ENCODE results near the gene CDPF1. TPM values are rescaled to one million over a fixed set of nuclear protein-coding genes. Genes with fewer than 3 reads are reported as not detected.

The CDPF1 gene
- total RNA-seq, 2 experiments from 2014 or later: 9.6 to 11.8 TPM

DNA sequence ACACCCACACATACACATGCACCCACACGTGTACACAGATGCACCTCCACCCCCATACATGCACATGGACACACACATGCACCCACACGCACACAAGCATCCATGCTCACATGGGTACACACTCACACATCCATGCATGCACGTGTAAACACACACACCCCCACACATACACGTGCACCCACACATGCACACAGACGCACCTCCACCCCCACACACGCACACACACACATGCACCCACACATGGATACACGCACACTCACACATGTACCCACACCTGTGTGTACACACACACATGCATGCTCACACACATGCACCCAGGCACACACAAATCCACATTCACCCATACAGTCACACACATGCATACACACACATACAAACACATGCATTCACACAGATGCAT is 24.5 kb downstream of the CDPF1 start:
- CTCF ChIA-PET: no interaction called here
- POLR2A ChIA-PET: no interaction called here
- H3K4me1 Mint-ChIP-seq: peaks cover 6% of the 10 kb centered on the region
- no peak overlapping the region for H3K4me3 Mint-ChIP-seq
- H3K27ac Mint-ChIP-seq: no peak overlapping the region
- H3K9me3 Mint-ChIP-seq: no peaks in the 10 kb centered on the region
- H3K36me3 Mint-ChIP-seq (ENCODE audit: low read depth): peaks cover 15% of the 10 kb centered on the region
- no peaks in the 10 kb centered on the region for H3K27me3 Mint-ChIP-seq
- DNase-seq: no peak

GRCh38 chr22:46224898-46225290 is 25.2 kb downstream of the CDPF1 start:
- CTCF ChIA-PET: no interaction called here

GRCh38 chr22:46224044-46224897 is 25.8 kb downstream of the CDPF1 start:
- Mint-ChIP-seq H3K4me1 (peaks cover 15% of the 10 kb centered on the region), H3K27ac (no peak overlapping the region), H3K9me3 (no peaks in the 10 kb centered on the region), H3K27me3 (no peaks in the 10 kb centered on the region), H3K36me3 (ENCODE audit: low read depth) (peaks cover 25% of the 10 kb centered on the region), H3K4me3 (no peak overlapping the region)
- CTCF ChIA-PET: no interaction called here
- POLR2A ChIA-PET: no interaction called here
- no peak for DNase-seq

More at GRCh38 chr22:46224898-46225290, 25.2 kb downstream of the CDPF1 start:
- DNase-seq: no peak
- H3K27me3 Mint-ChIP-seq: no peaks in the 10 kb centered on the region
- no peak overlapping the region for H3K27ac Mint-ChIP-seq
- H3K36me3 Mint-ChIP-seq (ENCODE audit: low read depth): peaks cover 19% of the 10 kb centered on the region
- no peak overlapping the region for H3K4me3 Mint-ChIP-seq
- H3K4me1 Mint-ChIP-seq: peaks cover 9% of the 10 kb centered on the region
- H3K9me3 Mint-ChIP-seq: no peaks in the 10 kb centered on the region
- POLR2A ChIA-PET: no interaction called here

- Mint-ChIP-seq H3K27ac (no peak overlapping the region), H3K9me3 (no peaks in the 10 kb centered on the region), H3K4me3 (no peak overlapping the region), H3K4me1 (peaks cover 17% of the 10 kb centered on the region), H3K36me3 (ENCODE audit: low read depth) (peaks cover 32% of the 10 kb centered on the region), H3K27me3 (no peaks in the 10 kb centered on the region)
- DNase-seq: no peak
- POLR2A ChIA-PET: interaction anchor here (0.7 kb wide), 1 partner anchor 163 kb away, joined by 3 read pairs; no protein-coding TSS in a partner anchor
- CTCF ChIA-PET: interaction anchor here (0.6 kb wide), 1 partner anchor 588 kb away, joined by 3 read pairs; no protein-coding TSS in a partner anchor
These were observed 29.2 kb downstream of the CDPF1 start for GRCh38 chr22:46220921-46221320.

- no peak overlapping the region for H3K27ac Mint-ChIP-seq
- H3K9me3 Mint-ChIP-seq: no peaks in the 10 kb centered on the region
- no peak overlapping the region for H3K4me3 Mint-ChIP-seq
- H3K4me1 Mint-ChIP-seq: peaks cover 17% of the 10 kb centered on the region
- CTCF ChIA-PET: no interaction called here
- no peaks in the 10 kb centered on the region for H3K27me3 Mint-ChIP-seq
- POLR2A ChIA-PET: no interaction called here
- H3K36me3 Mint-ChIP-seq (ENCODE audit: low read depth): peaks cover 35% of the 10 kb centered on the region
- no peak for DNase-seq
These were observed 30.5 kb downstream of the CDPF1 start for GRCh38 chr22:46219636-46220035.

DNA sequence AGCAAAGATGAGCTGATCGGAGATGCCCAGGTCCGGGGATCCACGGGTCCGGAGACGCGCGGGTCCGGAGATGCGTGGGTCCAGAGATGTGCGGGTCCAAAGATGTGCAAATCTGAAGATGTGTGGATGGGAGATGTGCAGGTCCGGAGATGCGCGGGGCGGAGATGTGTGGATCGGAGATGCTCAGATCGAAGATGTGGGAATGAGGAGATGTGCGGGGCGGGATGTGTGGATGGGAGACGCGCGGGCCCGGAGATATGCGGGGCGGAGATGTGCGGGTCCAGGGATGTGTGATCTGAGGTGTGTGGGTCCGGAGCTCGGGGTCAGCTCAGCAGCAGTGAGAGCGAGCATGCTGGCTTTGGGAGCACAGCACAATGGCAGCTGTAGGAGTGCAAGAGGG is 35.5 kb downstream of the CDPF1 start:
- H3K27me3 Mint-ChIP-seq: no peaks in the 10 kb centered on the region
- peaks cover 18% of the 10 kb centered on the region for H3K9me3 Mint-ChIP-seq
- peaks cover 57% of the 10 kb centered on the region for H3K36me3 Mint-ChIP-seq (ENCODE audit: low read depth)
- H3K4me3 Mint-ChIP-seq: no peak overlapping the region
- CTCF ChIA-PET: no interaction called here
- POLR2A ChIA-PET: no interaction called here
- DNase-seq: no peak
- no peak overlapping the region for H3K27ac Mint-ChIP-seq
- peaks cover 11% of the 10 kb centered on the region for H3K4me1 Mint-ChIP-seq

GRCh38 chr22:46214149-46214548 is 35.9 kb downstream of the CDPF1 start:
- Mint-ChIP-seq H3K4me1 (peaks cover 7% of the 10 kb centered on the region), H3K4me3 (no peak overlapping the region), H3K27me3 (no peaks in the 10 kb centered on the region), H3K27ac (no peak overlapping the region), H3K36me3 (ENCODE audit: low read depth) (peaks cover 57% of the 10 kb centered on the region), H3K9me3 (peaks cover 23% of the 10 kb centered on the region)
- DNase-seq: no peak
- CTCF ChIA-PET: no interaction called here
- POLR2A ChIA-PET: no interaction called here

- POLR2A ChIA-PET: no interaction called here
- Mint-ChIP-seq H3K9me3 (peaks cover 30% of the 10 kb centered on the region), H3K27me3 (no peaks in the 10 kb centered on the region), H3K4me1 (peaks cover 7% of the 10 kb centered on the region), H3K4me3 (no peak overlapping the region), H3K27ac (no peak overlapping the region), H3K36me3 (ENCODE audit: low read depth) (peaks cover 59% of the 10 kb centered on the region)
- no peak for DNase-seq
- CTCF ChIA-PET: interaction anchor here (0.6 to 0.7 kb wide), 2 partner anchors 28 to 51 kb away, joined by 3 read pairs; no protein-coding TSS in a partner anchor
These were observed 37.0 kb downstream of the CDPF1 start for GRCh38 chr22:46213052-46213451.

DNA sequence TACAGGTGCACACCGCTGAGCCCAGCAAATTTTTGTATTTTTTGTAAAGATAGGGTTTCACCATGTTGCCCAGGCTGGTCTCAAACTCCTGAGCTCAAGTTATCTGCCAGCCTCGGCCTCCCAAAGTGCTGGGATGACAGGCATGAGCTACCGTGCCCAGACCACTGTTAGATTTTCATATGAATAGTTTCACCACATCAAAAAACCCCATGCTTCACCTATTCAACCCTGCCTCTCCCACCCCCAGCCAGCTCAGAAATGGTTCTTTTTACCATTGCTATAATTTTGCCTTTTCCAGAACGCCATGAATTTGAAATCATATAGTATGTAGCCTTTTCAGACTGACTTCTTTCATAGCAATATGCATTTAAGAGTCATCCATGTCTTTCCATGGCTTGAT is 37.9 kb downstream of the CDPF1 start:
- ChIA-PET CTCF (interaction anchor here (0.6 kb wide), 1 partner anchor 25 kb away, joined by 3 read pairs; no protein-coding TSS in a partner anchor), POLR2A (no interaction called here)
- H3K4me1 Mint-ChIP-seq: peaks cover 7% of the 10 kb centered on the region
- H3K9me3 Mint-ChIP-seq: peaks cover 30% of the 10 kb centered on the region
- H3K27me3 Mint-ChIP-seq: no peaks in the 10 kb centered on the region
- no peak for DNase-seq
- peaks cover 58% of the 10 kb centered on the region for H3K36me3 Mint-ChIP-seq (ENCODE audit: low read depth)
- no peak overlapping the region for H3K27ac Mint-ChIP-seq
- H3K4me3 Mint-ChIP-seq: no peak overlapping the region

- CTCF ChIA-PET: no interaction called here
These were observed 40.8 kb downstream of the CDPF1 start for GRCh38 chr22:46209262-46209661.

GRCh38 chr22:46203601-46203980 is 46.5 kb downstream of the CDPF1 start:
- no peak for DNase-seq
- ChIA-PET CTCF (no interaction called here), POLR2A (no interaction called here)
- peaks cover 1% of the 10 kb centered on the region for H3K9me3 Mint-ChIP-seq
- no peak overlapping the region for H3K27ac Mint-ChIP-seq
- no peaks in the 10 kb centered on the region for H3K27me3 Mint-ChIP-seq
- no peak overlapping the region for H3K4me3 Mint-ChIP-seq
- H3K36me3 Mint-ChIP-seq (ENCODE audit: low read depth): peaks cover 5% of the 10 kb centered on the region
- no peaks in the 10 kb centered on the region for H3K4me1 Mint-ChIP-seq

More at GRCh38 chr22:46209262-46209661, 40.8 kb downstream of the CDPF1 start:
- peaks cover 53% of the 10 kb centered on the region for H3K36me3 Mint-ChIP-seq (ENCODE audit: low read depth)
- H3K27me3 Mint-ChIP-seq: no peaks in the 10 kb centered on the region
- H3K9me3 Mint-ChIP-seq: peaks cover 30% of the 10 kb centered on the region
- peaks cover 7% of the 10 kb centered on the region for H3K4me1 Mint-ChIP-seq
- H3K4me3 Mint-ChIP-seq: no peak overlapping the region
- H3K27ac Mint-ChIP-seq: no peak overlapping the region
- POLR2A ChIA-PET: no interaction called here
- no peak for DNase-seq

DNA sequence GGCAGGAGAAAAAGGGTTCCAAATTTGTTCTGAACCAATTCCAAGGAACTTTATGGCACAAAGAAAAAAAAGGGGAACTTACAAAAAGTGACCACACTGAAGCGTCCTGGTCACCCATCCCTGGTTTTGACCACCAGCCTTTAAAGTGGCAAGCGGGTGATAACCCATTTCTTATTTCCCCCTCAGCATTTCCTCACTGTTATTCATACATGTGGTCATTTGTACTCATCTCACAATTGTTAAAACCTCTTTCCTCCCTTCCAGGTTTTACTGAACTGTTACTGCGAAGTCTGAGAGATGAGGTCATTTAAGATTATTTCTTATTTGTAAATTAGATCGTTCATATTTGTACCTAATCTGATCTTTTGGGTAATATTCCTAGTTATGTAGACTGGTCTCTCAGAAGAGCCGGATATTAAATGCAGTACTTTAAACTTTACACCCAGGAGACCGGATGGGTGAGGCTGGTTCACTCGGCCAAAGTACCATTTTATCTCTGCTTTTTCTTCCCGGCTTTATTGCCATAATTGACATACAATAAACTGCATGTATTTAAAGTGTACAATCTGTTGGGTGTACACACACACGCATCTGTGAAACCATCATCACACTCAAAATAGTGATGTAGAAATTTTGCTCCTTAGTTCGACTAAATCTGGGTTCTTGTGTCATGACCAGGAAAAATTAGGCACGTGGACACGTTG is 47.0 kb downstream of the CDPF1 start:
- no peak overlapping the region for H3K27ac Mint-ChIP-seq
- ChIA-PET CTCF (no interaction called here), POLR2A (no interaction called here)
- H3K4me1 Mint-ChIP-seq: no peaks in the 10 kb centered on the region
- no peak overlapping the region for H3K4me3 Mint-ChIP-seq
- H3K9me3 Mint-ChIP-seq: no peaks in the 10 kb centered on the region
- no peak for DNase-seq
- H3K27me3 Mint-ChIP-seq: no peaks in the 10 kb centered on the region
- H3K36me3 Mint-ChIP-seq (ENCODE audit: low read depth): peaks cover 3% of the 10 kb centered on the region

- peaks cover 3% of the 10 kb centered on the region for H3K4me1 Mint-ChIP-seq
- peaks cover 3% of the 10 kb centered on the region for H3K36me3 Mint-ChIP-seq (ENCODE audit: low read depth)
- ChIA-PET POLR2A (no interaction called here), CTCF (interaction anchor here (1.5 kb wide), 1 partner anchor 13 kb away, joined by 3 read pairs; no protein-coding TSS in a partner anchor)
- no peaks in the 10 kb centered on the region for H3K27me3 Mint-ChIP-seq
- no peak overlapping the region for H3K27ac Mint-ChIP-seq
- no peak for DNase-seq
- H3K4me3 Mint-ChIP-seq: no peak overlapping the region
- H3K9me3 Mint-ChIP-seq: no peaks in the 10 kb centered on the region
These were observed 48.9 kb downstream of the CDPF1 start for GRCh38 chr22:46201059-46201757.

Measured in activated CD4-positive, alpha-beta memory T cell treated with anti-CD3 and anti-CD28 coated beads, Interleukin-2, amount 10 ng/mL, durations not matched to agents 7 days and 5 days (primary cell).